AG09309 (cell line): ENCODE measurements around the gene PLD5.

Experiments
- DNase-seq: peaks from one replicate; pipeline ENCODE4 v3.0.0-alpha.2; 2010; ENCODE audit warnings: low read depth
- H3K4me3 ChIP-seq: 2 replicates; pipeline ENCODE4 v1.5.1; 2011; ENCODE audit warnings: mild to moderate bottlenecking, low read depth, low read length, moderate library complexity; ENCODE audit not compliant: control insufficient read depth
- CTCF ChIP-seq: IDR thresholded peaks from 2 replicates; pipeline ENCODE4 v1.5.1; 2011; ENCODE audit warnings: mild to moderate bottlenecking, low read depth, low read length, inconsistent platforms; ENCODE audit not compliant: insufficient read depth, control insufficient read depth; ENCODE audit errors: missing control alignments

PLD5 gene

GRCh38 chr1:242431786-242432185 is 92.7 kb downstream of the PLD5 start:
- no peak for DNase-seq
- H3K4me3 ChIP-seq, result no peak overlapping the region
- TF ChIP-seq CTCF, result no peak

- TF ChIP-seq CTCF, result no peak
- DNase-seq, result no peak
- no peak overlapping the region for H3K4me3 ChIP-seq
Observed at GRCh38 chr1:242430956-242431355, 93.5 kb downstream of the PLD5 start.

GRCh38 chr1:242428399-242429190 is 95.9 kb downstream of the PLD5 start:
- no peak for DNase-seq
- no peak for TF ChIP-seq CTCF
- no peak overlapping the region for H3K4me3 ChIP-seq

- DNase-seq, result no peak
- H3K4me3 ChIP-seq, result no peak overlapping the region
- no peak for TF ChIP-seq CTCF
Observed at GRCh38 chr1:242427519-242427918, 97.0 kb downstream of the PLD5 start.

- no peak for DNase-seq
- TF ChIP-seq CTCF, result no peak
- H3K4me3 ChIP-seq, result no peak overlapping the region
Observed at GRCh38 chr1:242426271-242426905, 98.1 kb downstream of the PLD5 start.

GRCh38 chr1:242425232-242425631 is 99.3 kb downstream of the PLD5 start:
- TF ChIP-seq CTCF, result no peak
- H3K4me3 ChIP-seq, result no peak overlapping the region
- DNase-seq, result no peak
